Upper lobe of left lung (tissue), 4 donors: ENCODE data around the gene DNAJB13.

Experiments used
- EP300 ChIP-seq, 4 donors: sonication (generic); formaldehyde crosslinking; IDR thresholded peaks; one replicate each; pipeline ENCODE4 v1.5.1; 2017; ENCODE audit warnings: antibody characterized with exemption in 4 of 4, control low read depth in 2 of 4
- POLR2A ChIP-seq, 4 donors: fragments of 450-650 bp; IDR thresholded peaks; one replicate each; pipeline ENCODE4 v1.5.1; 2016 to 2017; ENCODE audit warnings: antibody characterized with exemption in 4 of 4, mild to moderate bottlenecking in 2 of 4
- POLR2AphosphoS5 ChIP-seq, 2 donors: sonication (generic); formaldehyde crosslinking; IDR thresholded peaks; one replicate each; pipeline ENCODE4 v1.5.1; 2017; ENCODE audit warnings: antibody characterized with exemption in 2 of 2
- TF ChIP-seq, protein P1 (sequence below), 6 experiments: fragments of 450-650 bp in 4 of 6; fragments of 200-600 bp in 2 of 6; sonication (generic) in 2 of 6; IDR thresholded peaks; one replicate each; pipeline ENCODE4 v1.5.1; 2016 to 2019; ENCODE audit warnings: antibody characterized with exemption in 6 of 6

DNA sequence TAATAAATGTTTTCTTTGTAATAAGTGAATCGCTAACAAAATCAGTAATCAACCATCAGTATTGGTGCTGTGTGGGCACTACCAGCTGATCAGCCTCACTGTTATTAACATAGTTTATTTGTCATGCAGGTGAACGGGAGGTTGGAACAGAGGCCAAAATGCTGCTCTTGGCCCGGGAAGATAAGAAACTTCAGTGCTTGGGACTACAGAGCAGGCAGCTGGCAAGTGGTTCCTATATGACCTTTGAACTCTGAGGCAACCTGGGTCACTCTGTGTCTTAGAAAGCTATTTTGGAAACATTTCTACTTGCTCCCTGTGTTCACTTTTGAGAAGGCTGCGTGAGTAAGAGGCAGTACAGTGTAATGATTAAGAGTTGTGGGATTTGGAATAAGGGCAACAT, 36.5 kb upstream of the DNAJB13 start:
- TF ChIP-seq POLR2AphosphoS5 (IDR thresholded peaks at IDR 0.05) = no peak
- TF ChIP-seq, protein P1, sequence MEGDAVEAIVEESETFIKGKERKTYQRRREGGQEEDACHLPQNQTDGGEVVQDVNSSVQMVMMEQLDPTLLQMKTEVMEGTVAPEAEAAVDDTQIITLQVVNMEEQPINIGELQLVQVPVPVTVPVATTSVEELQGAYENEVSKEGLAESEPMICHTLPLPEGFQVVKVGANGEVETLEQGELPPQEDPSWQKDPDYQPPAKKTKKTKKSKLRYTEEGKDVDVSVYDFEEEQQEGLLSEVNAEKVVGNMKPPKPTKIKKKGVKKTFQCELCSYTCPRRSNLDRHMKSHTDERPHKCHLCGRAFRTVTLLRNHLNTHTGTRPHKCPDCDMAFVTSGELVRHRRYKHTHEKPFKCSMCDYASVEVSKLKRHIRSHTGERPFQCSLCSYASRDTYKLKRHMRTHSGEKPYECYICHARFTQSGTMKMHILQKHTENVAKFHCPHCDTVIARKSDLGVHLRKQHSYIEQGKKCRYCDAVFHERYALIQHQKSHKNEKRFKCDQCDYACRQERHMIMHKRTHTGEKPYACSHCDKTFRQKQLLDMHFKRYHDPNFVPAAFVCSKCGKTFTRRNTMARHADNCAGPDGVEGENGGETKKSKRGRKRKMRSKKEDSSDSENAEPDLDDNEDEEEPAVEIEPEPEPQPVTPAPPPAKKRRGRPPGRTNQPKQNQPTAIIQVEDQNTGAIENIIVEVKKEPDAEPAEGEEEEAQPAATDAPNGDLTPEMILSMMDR (IDR thresholded peaks at IDR 0.05) = no peak
- no peak for TF ChIP-seq POLR2A (IDR thresholded peaks at IDR 0.05)
- no peak for TF ChIP-seq EP300 (IDR thresholded peaks at IDR 0.05)
